ENCODE measurements around the gene MT1F.
A peak's percentile ranks its signal among the peaks of the same experiment; 100 is the strongest.

Gene MT1F

GRCh38 chr16:56657555-56658326, at the start of gene MT1F:
TSS of gene MT1F (plus strand) at chr16:56657959. CDS start at chr16:56658059, 100 bp downstream.
- Histone ChIP-seq H3K4me3 (ENCODE audit: low read length) (peak within 1 kb of the TSS; percentile 93), H3K4me1 (ENCODE audit: control insufficient read depth, low read depth, low read length) (no peaks in the 10 kb centered on the region), H3K9ac (ENCODE audit: low read length) (peak within 1 kb of the TSS; percentile 43), H3K27ac (ENCODE audit: low read length) (no peak within 1 kb of the TSS), H3K36me3 (ENCODE audit: control insufficient read depth, low read depth, low read length) (no peaks in the 10 kb centered on the region), H3K27me3 (ENCODE audit: control insufficient read depth, insufficient read depth, low read length) (peaks cover 64% of the 10 kb centered on the region), H3K9me3 (ENCODE audit: control insufficient read depth, low read depth, low read length) (no peaks in the 10 kb centered on the region)

GRCh38 chr16:56608043-56608875, 49.5 kb upstream of the MT1F start, which contains the start of gene MT2A:
TSS of gene MT2A (plus strand) at chr16:56608584. CDS start at chr16:56608656, 72 bp downstream.
- Histone ChIP-seq H3K27me3 (ENCODE audit: control insufficient read depth, insufficient read depth, low read length) (peaks cover 61% of the 10 kb centered on the region), H3K4me1 (ENCODE audit: control insufficient read depth, low read depth, low read length) (peaks cover 13% of the 10 kb centered on the region), H3K9me3 (ENCODE audit: control insufficient read depth, low read depth, low read length) (no peaks in the 10 kb centered on the region), H3K4me3 (ENCODE audit: low read length) (peak within 1 kb of the TSS; percentile 70), H3K36me3 (ENCODE audit: control insufficient read depth, low read depth, low read length) (no peaks in the 10 kb centered on the region), H3K9ac (ENCODE audit: low read length) (peak within 1 kb of the TSS; percentile 52), H3K27ac (ENCODE audit: low read length) (no peak within 1 kb of the TSS)

GRCh38 chr16:56608876-56609462, 48.8 kb upstream of the MT1F start:
- H3K27ac ChIP-seq (ENCODE audit: low read length), result no peak overlapping the region
- H3K9ac ChIP-seq (ENCODE audit: low read length), result peak overlapping the region; percentile 52
- H3K9me3 ChIP-seq (ENCODE audit: control insufficient read depth, low read depth, low read length), result no peaks in the 10 kb centered on the region
- H3K27me3 ChIP-seq (ENCODE audit: control insufficient read depth, insufficient read depth, low read length), result peaks cover 68% of the 10 kb centered on the region
- peak overlapping the region; percentile 70 for H3K4me3 ChIP-seq (ENCODE audit: low read length)
- H3K4me1 ChIP-seq (ENCODE audit: control insufficient read depth, low read depth, low read length), result peaks cover 13% of the 10 kb centered on the region
- H3K36me3 ChIP-seq (ENCODE audit: control insufficient read depth, low read depth, low read length), result no peaks in the 10 kb centered on the region

- Histone ChIP-seq H3K9ac (ENCODE audit: low read length) (no peak overlapping the region), H3K9me3 (ENCODE audit: control insufficient read depth, low read depth, low read length) (no peaks in the 10 kb centered on the region), H3K27ac (ENCODE audit: low read length) (no peak overlapping the region), H3K4me3 (ENCODE audit: low read length) (peak overlapping the region; percentile 70), H3K4me1 (ENCODE audit: control insufficient read depth, low read depth, low read length) (peaks cover 13% of the 10 kb centered on the region), H3K27me3 (ENCODE audit: control insufficient read depth, insufficient read depth, low read length) (peaks cover 74% of the 10 kb centered on the region), H3K36me3 (ENCODE audit: control insufficient read depth, low read depth, low read length) (no peaks in the 10 kb centered on the region)
These were observed 48.3 kb upstream of the MT1F start for GRCh38 chr16:56609463-56609921.

- H3K4me3 ChIP-seq (ENCODE audit: low read length), result no peak overlapping the region
- peaks cover 80% of the 10 kb centered on the region for H3K27me3 ChIP-seq (ENCODE audit: control insufficient read depth, insufficient read depth, low read length)
- H3K36me3 ChIP-seq (ENCODE audit: control insufficient read depth, low read depth, low read length), result no peaks in the 10 kb centered on the region
- H3K4me1 ChIP-seq (ENCODE audit: control insufficient read depth, low read depth, low read length), result peaks cover 13% of the 10 kb centered on the region
- H3K9ac ChIP-seq (ENCODE audit: low read length), result no peak overlapping the region
- H3K9me3 ChIP-seq (ENCODE audit: control insufficient read depth, low read depth, low read length), result no peaks in the 10 kb centered on the region
- H3K27ac ChIP-seq (ENCODE audit: low read length), result no peak overlapping the region
These were observed 47.6 kb upstream of the MT1F start for GRCh38 chr16:56610017-56610608.

- no peak overlapping the region for H3K4me3 ChIP-seq (ENCODE audit: low read length)
- H3K9ac ChIP-seq (ENCODE audit: low read length), result no peak overlapping the region
- H3K27ac ChIP-seq (ENCODE audit: low read length), result no peak overlapping the region
These were observed 47.1 kb upstream of the MT1F start for GRCh38 chr16:56610609-56611111.

GRCh38 chr16:56611281-56611833, 46.4 kb upstream of the MT1F start:
- H3K9ac ChIP-seq (ENCODE audit: low read length), result no peak overlapping the region
- no peaks in the 10 kb centered on the region for H3K9me3 ChIP-seq (ENCODE audit: control insufficient read depth, low read depth, low read length)
- peaks cover 13% of the 10 kb centered on the region for H3K4me1 ChIP-seq (ENCODE audit: control insufficient read depth, low read depth, low read length)
- H3K36me3 ChIP-seq (ENCODE audit: control insufficient read depth, low read depth, low read length), result no peaks in the 10 kb centered on the region
- no peak overlapping the region for H3K27ac ChIP-seq (ENCODE audit: low read length)
- H3K4me3 ChIP-seq (ENCODE audit: low read length), result no peak overlapping the region
- peaks cover 87% of the 10 kb centered on the region for H3K27me3 ChIP-seq (ENCODE audit: control insufficient read depth, insufficient read depth, low read length)

More at GRCh38 chr16:56610609-56611111, 47.1 kb upstream of the MT1F start:
- Histone ChIP-seq H3K4me1 (ENCODE audit: control insufficient read depth, low read depth, low read length) (peaks cover 13% of the 10 kb centered on the region), H3K27me3 (ENCODE audit: control insufficient read depth, insufficient read depth, low read length) (peaks cover 85% of the 10 kb centered on the region), H3K9me3 (ENCODE audit: control insufficient read depth, low read depth, low read length) (no peaks in the 10 kb centered on the region), H3K36me3 (ENCODE audit: control insufficient read depth, low read depth, low read length) (no peaks in the 10 kb centered on the region)

GRCh38 chr16:56613706-56614105, 44.1 kb upstream of the MT1F start:
- no peak overlapping the region for H3K27ac ChIP-seq (ENCODE audit: low read length)
- no peak overlapping the region for H3K9ac ChIP-seq (ENCODE audit: low read length)
- no peak overlapping the region for H3K4me3 ChIP-seq (ENCODE audit: low read length)
- H3K4me1 ChIP-seq (ENCODE audit: control insufficient read depth, low read depth, low read length), result peaks cover 20% of the 10 kb centered on the region
- H3K9me3 ChIP-seq (ENCODE audit: control insufficient read depth, low read depth, low read length), result no peaks in the 10 kb centered on the region
- H3K36me3 ChIP-seq (ENCODE audit: control insufficient read depth, low read depth, low read length), result no peaks in the 10 kb centered on the region
- H3K27me3 ChIP-seq (ENCODE audit: control insufficient read depth, insufficient read depth, low read length), result peaks cover 87% of the 10 kb centered on the region

GRCh38 chr16:56614549-56614991, 43.2 kb upstream of the MT1F start:
- Histone ChIP-seq H3K27me3 (ENCODE audit: control insufficient read depth, insufficient read depth, low read length) (peaks cover 87% of the 10 kb centered on the region), H3K9ac (ENCODE audit: low read length) (no peak overlapping the region), H3K4me3 (ENCODE audit: low read length) (no peak overlapping the region), H3K36me3 (ENCODE audit: control insufficient read depth, low read depth, low read length) (no peaks in the 10 kb centered on the region), H3K9me3 (ENCODE audit: control insufficient read depth, low read depth, low read length) (no peaks in the 10 kb centered on the region), H3K27ac (ENCODE audit: low read length) (no peak overlapping the region), H3K4me1 (ENCODE audit: control insufficient read depth, low read depth, low read length) (peaks cover 17% of the 10 kb centered on the region)

GRCh38 chr16:56615353-56615752, 42.4 kb upstream of the MT1F start:
- no peak overlapping the region for H3K4me3 ChIP-seq (ENCODE audit: low read length)
- H3K9ac ChIP-seq (ENCODE audit: low read length), result no peak overlapping the region
- H3K36me3 ChIP-seq (ENCODE audit: control insufficient read depth, low read depth, low read length), result no peaks in the 10 kb centered on the region
- no peaks in the 10 kb centered on the region for H3K9me3 ChIP-seq (ENCODE audit: control insufficient read depth, low read depth, low read length)
- H3K27ac ChIP-seq (ENCODE audit: low read length), result no peak overlapping the region
- H3K4me1 ChIP-seq (ENCODE audit: control insufficient read depth, low read depth, low read length), result peaks cover 9% of the 10 kb centered on the region
- H3K27me3 ChIP-seq (ENCODE audit: control insufficient read depth, insufficient read depth, low read length), result peaks cover 87% of the 10 kb centered on the region

Measured in iPS-18a (cell line).